GM23338 (cell line): ENCODE data around the gene NIPBL. TPM values are rescaled to one million over a fixed set of nuclear protein-coding genes. Genes with fewer than 3 reads are reported as not detected.
"Not testable (repeated sequence)": the region's sequence is repeated elsewhere in the genome, so short reads cannot be mapped to it uniquely, and the experiment has no call there.

Experiments used
- ATAC-seq: fragments of 200-7000 bp; cut with Tn5 transposase; 3 replicates; pipeline ENCODE4 v1.9.1; 2020
- DNase-seq: peaks from one replicate; pipeline ENCODE4 v3.0.0-alpha.2; 2015; ENCODE audit warnings: low spot score
- H2AFZ ChIP-seq: fragments of 200-600 bp; sonication (generic); 2 replicates; pipeline ENCODE4 v1.8.0; 2016; ENCODE audit warnings: antibody characterized with exemption, mild to moderate bottlenecking, moderate library complexity
- H3F3A ChIP-seq: fragments of 200-600 bp; sonication (generic); replicated peaks from 2 replicates; pipeline ENCODE4 v1.8.0; 2017; ENCODE audit warnings: antibody characterized with exemption, mixed run types, low read depth
- H3K27ac ChIP-seq: fragments of 200-600 bp; sonication (generic); 2 replicates; pipeline ENCODE4 v1.6.1; 2016; ENCODE audit warnings: low read depth
- H3K27me3 ChIP-seq: fragments of 200-600 bp; sonication (generic); 2 replicates; pipeline ENCODE4 v1.8.0; 2016; ENCODE audit warnings: mild to moderate bottlenecking, mixed run types, moderate library complexity; ENCODE audit not compliant: insufficient read depth
- H3K36me3 ChIP-seq: fragments of 200-600 bp; sonication (generic); 2 replicates; pipeline ENCODE4 v1.8.0; 2016; ENCODE audit warnings: mild to moderate bottlenecking; ENCODE audit not compliant: insufficient read depth
- H3K4me1 ChIP-seq: fragments of 200-600 bp; sonication (generic); 2 replicates; pipeline ENCODE4 v1.8.0; 2016; ENCODE audit warnings: mild to moderate bottlenecking, moderate library complexity; ENCODE audit not compliant: insufficient read depth
- H3K4me2 ChIP-seq: fragments of 200-600 bp; sonication (generic); 2 replicates; pipeline ENCODE4 v1.7.1; 2017; ENCODE audit warnings: mixed run types
- H3K4me3 ChIP-seq: fragments of 200-600 bp; sonication (generic); 2 replicates; pipeline ENCODE4 v1.6.1; 2016; ENCODE audit warnings: mixed run types
- H3K79me2 ChIP-seq: fragments of 200-600 bp; sonication (generic); replicated peaks from 2 replicates; pipeline ENCODE4 v1.8.0; 2017; ENCODE audit warnings: mild to moderate bottlenecking; ENCODE audit not compliant: insufficient read depth
- H3K9me2 ChIP-seq: fragments of 200-600 bp; sonication (generic); 2 replicates; pipeline ENCODE4 v1.8.0; 2017; ENCODE audit not compliant: insufficient read depth
- H4K20me1 ChIP-seq: fragments of 200-600 bp; sonication (generic); replicated peaks from 2 replicates; pipeline ENCODE4 v1.8.0; 2017; ENCODE audit warnings: mild to moderate bottlenecking; ENCODE audit not compliant: insufficient read depth
- H3K27ac Mint-ChIP-seq: 2 replicates; pipeline ENCODE4 v1.8.0; 2020; ENCODE audit warnings: inconsistent platforms, mild to moderate bottlenecking, moderate library complexity, mixed read lengths
- H3K27me3 Mint-ChIP-seq: 3 replicates; pipeline ENCODE4 v1.8.0; 2022; ENCODE audit warnings: low read depth, mild to moderate bottlenecking, moderate library complexity, mixed read lengths, inconsistent platforms; ENCODE audit not compliant: insufficient read depth, poor library complexity
- H3K36me3 Mint-ChIP-seq: 3 replicates; pipeline ENCODE4 v1.8.0; 2021; ENCODE audit warnings: low read depth, mild to moderate bottlenecking, inconsistent platforms, moderate library complexity, mixed read lengths
- H3K4me1 Mint-ChIP-seq: 3 replicates; pipeline ENCODE4 v1.8.0; 2020; ENCODE audit warnings: mild to moderate bottlenecking, inconsistent platforms, mixed read lengths
- H3K4me3 Mint-ChIP-seq: 3 replicates; pipeline ENCODE4 v1.8.0; 2021; ENCODE audit warnings: moderate library complexity, mild to moderate bottlenecking, inconsistent platforms, mixed read lengths
- H3K9me3 Mint-ChIP-seq: 3 replicates; pipeline ENCODE4 v1.8.0; 2020; ENCODE audit warnings: moderate library complexity, mild to moderate bottlenecking, inconsistent platforms, mixed read lengths
- CREB1 ChIP-seq: fragments of 250-450 bp; sonication (Bioruptor Pico); IDR thresholded peaks from 2 replicates; pipeline ENCODE4 v1.5.0; 2020; ENCODE audit warnings: low read depth, mild to moderate bottlenecking, moderate library complexity
- POLR2AphosphoS5 ChIP-seq: IDR thresholded peaks from 2 replicates; pipeline ENCODE4 v1.6.1; 2016; ENCODE audit warnings: antibody characterized with exemption, low read depth
- ZNF114 ChIP-seq: fragments of 250-450 bp; sonication (Bioruptor Pico); IDR thresholded peaks from 2 replicates; pipeline ENCODE4 v1.5.0; 2020; ENCODE audit warnings: mild to moderate bottlenecking, moderate library complexity
- ZNF331 ChIP-seq: fragments of 250-450 bp; sonication (Bioruptor Pico); IDR thresholded peaks from 2 replicates; pipeline ENCODE4 v1.5.0; 2020; ENCODE audit warnings: low read depth, mild to moderate bottlenecking, moderate library complexity
- polyA plus RNA-seq: library from polyadenylated mRNA; unstranded; fragments of >200 nt; fragmentation: Nextera tagmentation; extraction: Ambion mirVana; gene quantifications from 2 replicates; pipeline ENCODE4 v1.2.1, GENCODE V29; 2016
- total RNA-seq: library from RNA; depleted of rRNA; stranded (reverse); fragments of >200 nt; shearing (Covaris generic); gene quantifications from 2 replicates; pipeline ENCODE4 v1.2.3, GENCODE V29; 2014
- TF ChIP-seq, protein P1 (sequence below), 2 experiments: fragments of 200-600 bp in 1 of 2; sonication (generic) in 1 of 2; conservative IDR thresholded peaks; 2 replicates each; pipeline versions ENCODE4 v1.5.1 to v1.6.1; 2016 to 2017; ENCODE audit warnings: antibody characterized with exemption in 2 of 2, low read depth in 2 of 2, mild to moderate bottlenecking in 2 of 2, moderate library complexity in 1 of 2

The NIPBL gene
- total and polyA plus RNA-seq, 2 experiments from 2014 or later = 44.2 to 51.4 TPM

DNA sequence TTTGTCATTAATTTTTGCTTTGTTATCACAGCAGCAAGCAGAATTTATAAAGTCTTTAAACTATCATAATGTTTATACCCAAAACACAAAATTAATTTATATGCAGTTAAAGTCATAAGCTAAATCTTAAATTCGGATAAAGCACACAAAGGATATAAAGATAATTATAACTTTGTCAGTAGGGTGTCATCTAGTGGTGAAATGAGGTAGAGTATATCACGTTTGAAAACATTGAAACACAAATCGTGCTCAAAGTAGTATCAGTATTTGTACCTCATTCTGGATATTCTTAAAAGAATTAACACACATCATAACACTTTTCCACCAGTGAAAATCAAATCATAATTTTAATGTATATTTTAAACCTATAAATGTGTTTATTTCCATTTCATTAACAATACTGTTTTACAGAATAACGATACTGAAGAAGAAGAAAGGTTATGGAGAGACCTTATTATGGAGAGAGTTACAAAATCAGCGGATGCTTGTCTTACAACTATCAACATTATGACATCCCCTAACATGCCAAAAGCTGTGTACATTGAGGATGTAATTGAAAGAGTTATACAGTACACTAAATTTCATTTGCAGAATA lies 129.5 kb downstream of the NIPBL start:
- H3K4me2 ChIP-seq = no peak overlapping the region
- no peaks in the 10 kb centered on the region for H3K4me1 ChIP-seq
- no peaks in the 10 kb centered on the region for H3K27me3 ChIP-seq
- no peak overlapping the region for H3K27ac ChIP-seq
- H3K27me3 Mint-ChIP-seq = no peaks in the 10 kb centered on the region
- no peak overlapping the region for H3K4me3 Mint-ChIP-seq
- H3K9me2 ChIP-seq = no peaks in the 10 kb centered on the region
- H3F3A ChIP-seq = no peaks in the 10 kb centered on the region
- peak; percentile 29 for DNase-seq
- H3K27ac Mint-ChIP-seq = no peak overlapping the region
- TF ChIP-seq CREB1 (CRISPR knock-in tag) = no peak
- TF ChIP-seq POLR2AphosphoS5 = no peak
- TF ChIP-seq ZNF331 (CRISPR knock-in tag) = no peak
- TF ChIP-seq, protein P1, sequence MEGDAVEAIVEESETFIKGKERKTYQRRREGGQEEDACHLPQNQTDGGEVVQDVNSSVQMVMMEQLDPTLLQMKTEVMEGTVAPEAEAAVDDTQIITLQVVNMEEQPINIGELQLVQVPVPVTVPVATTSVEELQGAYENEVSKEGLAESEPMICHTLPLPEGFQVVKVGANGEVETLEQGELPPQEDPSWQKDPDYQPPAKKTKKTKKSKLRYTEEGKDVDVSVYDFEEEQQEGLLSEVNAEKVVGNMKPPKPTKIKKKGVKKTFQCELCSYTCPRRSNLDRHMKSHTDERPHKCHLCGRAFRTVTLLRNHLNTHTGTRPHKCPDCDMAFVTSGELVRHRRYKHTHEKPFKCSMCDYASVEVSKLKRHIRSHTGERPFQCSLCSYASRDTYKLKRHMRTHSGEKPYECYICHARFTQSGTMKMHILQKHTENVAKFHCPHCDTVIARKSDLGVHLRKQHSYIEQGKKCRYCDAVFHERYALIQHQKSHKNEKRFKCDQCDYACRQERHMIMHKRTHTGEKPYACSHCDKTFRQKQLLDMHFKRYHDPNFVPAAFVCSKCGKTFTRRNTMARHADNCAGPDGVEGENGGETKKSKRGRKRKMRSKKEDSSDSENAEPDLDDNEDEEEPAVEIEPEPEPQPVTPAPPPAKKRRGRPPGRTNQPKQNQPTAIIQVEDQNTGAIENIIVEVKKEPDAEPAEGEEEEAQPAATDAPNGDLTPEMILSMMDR (conservative IDR thresholded peaks at IDR 0.05; ENCODE audit: low read depth in 2 of 2) = peak; percentile 53 to 70
- H4K20me1 ChIP-seq = no peaks in the 10 kb centered on the region
- H3K4me1 Mint-ChIP-seq = no peaks in the 10 kb centered on the region
- H3K36me3 Mint-ChIP-seq = peaks cover 35% of the 10 kb centered on the region
- no peak for ATAC-seq
- no peaks in the 10 kb centered on the region for H3K79me2 ChIP-seq
- no peaks in the 10 kb centered on the region for H3K9me3 Mint-ChIP-seq
- no peak overlapping the region for H3K4me3 ChIP-seq
- H3K36me3 ChIP-seq = peaks cover 23% of the 10 kb centered on the region
- H2AFZ ChIP-seq = no peak overlapping the region

DNA sequence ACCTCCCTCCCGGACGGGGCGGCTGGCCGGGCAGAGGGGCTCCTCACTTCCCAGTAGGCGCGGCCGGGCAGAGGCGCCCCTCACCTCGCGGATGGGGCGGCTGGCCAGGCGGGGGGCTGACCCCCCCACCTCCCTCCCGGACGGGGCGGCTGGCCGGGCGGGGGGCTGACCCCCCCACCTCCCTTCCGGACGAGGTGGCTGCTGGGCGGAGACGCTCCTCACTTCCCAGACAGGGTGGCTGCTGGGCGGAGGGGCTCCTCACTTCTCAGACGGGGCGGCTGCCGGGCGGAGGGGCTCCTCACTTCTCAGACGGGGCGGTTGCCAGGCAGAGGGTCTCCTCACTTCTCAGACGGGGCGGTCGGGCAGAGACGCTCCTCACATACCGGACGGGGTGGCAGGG lies 136.6 kb downstream of the NIPBL start:
- H3K36me3 ChIP-seq = peaks cover 39% of the 10 kb centered on the region
- H3K4me3 Mint-ChIP-seq = not testable (repeated sequence)

DNA sequence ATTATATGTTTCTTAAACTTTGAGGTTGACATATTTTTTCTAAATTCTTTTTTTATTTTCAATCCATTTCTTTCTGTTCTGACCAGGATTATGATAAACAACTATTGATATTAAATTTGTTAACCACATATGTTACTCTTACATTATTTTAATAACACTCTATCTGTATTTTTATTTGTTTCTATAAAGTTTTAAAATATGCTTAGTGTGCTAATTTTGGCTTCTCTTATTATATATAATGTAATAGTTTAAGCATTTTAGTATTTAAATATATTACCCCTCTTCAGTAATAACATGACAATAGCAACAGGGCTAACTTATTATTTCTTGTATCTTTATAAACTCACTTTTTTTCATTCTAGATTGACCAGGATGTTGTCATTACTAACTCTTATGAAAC lies 137.8 kb downstream of the NIPBL start:
- H3K4me2 ChIP-seq = no peak overlapping the region
- H3K4me3 ChIP-seq = no peak overlapping the region
- H4K20me1 ChIP-seq = no peaks in the 10 kb centered on the region; the same call in 1 of the 2 replicates

More for the DNA sequence above, 136.6 kb downstream of the NIPBL start:
- H3F3A ChIP-seq, H3K9me3 Mint-ChIP-seq, H3K4me3 ChIP-seq, H4K20me1 ChIP-seq, H3K27me3 ChIP-seq, H3K27me3 Mint-ChIP-seq, H3K9me2 ChIP-seq, DNase-seq, H3K27ac Mint-ChIP-seq, H3K4me1 ChIP-seq, H3K4me2 ChIP-seq, H3K79me2 ChIP-seq, ATAC-seq, H3K4me1 Mint-ChIP-seq, H3K27ac ChIP-seq, H2AFZ ChIP-seq: not testable (repeated sequence)
- H3K36me3 Mint-ChIP-seq = peaks cover 57% of the 10 kb centered on the region

More for the DNA sequence above, 137.8 kb downstream of the NIPBL start:
- H3K36me3 ChIP-seq = peaks cover 33% of the 10 kb centered on the region
- H3K27me3 ChIP-seq = no peaks in the 10 kb centered on the region
- no peaks in the 10 kb centered on the region for H3K4me1 ChIP-seq
- no peak for ATAC-seq
- TF ChIP-seq ZNF114 (CRISPR knock-in tag) = no peak
- Mint-ChIP-seq H3K9me3 (no peaks in the 10 kb centered on the region; the same call in 2 of the 3 replicates), H3K36me3 (peaks cover 54% of the 10 kb centered on the region), H3K27ac (no peak overlapping the region), H3K27me3 (peaks cover 8% of the 10 kb centered on the region), H3K4me3 (no peak overlapping the region), H3K4me1 (no peaks in the 10 kb centered on the region)
- no peaks in the 10 kb centered on the region for H3K79me2 ChIP-seq
- H3K27ac ChIP-seq = no peak overlapping the region
- H2AFZ ChIP-seq = no peak overlapping the region
- H3K9me2 ChIP-seq = no peaks in the 10 kb centered on the region
- no peak for DNase-seq
- H3F3A ChIP-seq = no peaks in the 10 kb centered on the region
